HG03521 (cell line): ENCODE measurements around the gene CCND1.
"Not testable (repeated sequence)": the region's sequence is repeated elsewhere in the genome, so short reads cannot be mapped to it uniquely, and the experiment has no call there.

ENCODE experiments used
- ATAC-seq: cut with Tn5 transposase; IDR thresholded peaks from one replicate; pipeline ENCODE4 v1.9.1; 2021; ENCODE audit warnings: mild to moderate bottlenecking, moderate library complexity; ENCODE audit not compliant: unreplicated experiment

CCND1 gene

DNA sequence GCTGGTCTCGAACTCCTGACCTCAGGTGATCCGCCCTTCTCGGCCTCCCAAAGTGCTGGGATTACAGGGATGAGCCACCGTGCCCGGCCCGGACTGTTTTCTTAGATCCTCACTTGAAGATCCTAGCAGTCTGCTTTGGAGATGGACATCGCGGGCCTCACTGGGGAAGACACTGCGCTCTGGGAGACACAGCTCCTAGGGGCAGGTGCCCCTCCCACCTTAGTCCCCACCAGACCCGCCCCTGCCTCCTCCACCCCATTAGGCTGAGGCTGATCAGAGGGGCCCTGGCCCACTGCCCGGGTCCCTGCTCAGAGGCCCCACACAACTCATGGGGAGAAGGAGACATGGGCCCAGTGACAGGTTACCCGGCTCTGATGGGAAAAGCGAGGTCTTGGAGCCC lies 45.5 kb downstream of the CCND1 start:
- ATAC-seq, result no peak

DNA sequence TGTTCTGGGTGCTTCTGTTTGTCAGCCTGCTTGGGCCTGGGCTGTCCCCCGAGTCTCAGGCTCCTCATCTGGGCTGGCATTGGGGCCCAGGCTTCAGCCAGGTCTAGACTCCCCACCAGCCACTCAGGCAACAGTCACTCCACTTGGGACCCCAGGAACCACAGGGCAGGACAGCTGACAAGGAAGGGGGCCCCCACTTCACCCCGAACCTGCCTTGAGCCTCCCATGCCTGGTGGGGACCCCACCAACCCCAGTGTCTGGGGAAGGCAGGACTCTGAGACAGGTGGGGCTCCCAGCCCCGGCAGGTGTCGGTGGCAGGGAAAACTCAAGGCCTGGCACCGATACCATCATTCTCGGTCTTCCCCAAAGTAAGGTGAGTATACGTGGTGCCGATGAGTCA lies 45.9 kb downstream of the CCND1 start:
- no peak for ATAC-seq

DNA sequence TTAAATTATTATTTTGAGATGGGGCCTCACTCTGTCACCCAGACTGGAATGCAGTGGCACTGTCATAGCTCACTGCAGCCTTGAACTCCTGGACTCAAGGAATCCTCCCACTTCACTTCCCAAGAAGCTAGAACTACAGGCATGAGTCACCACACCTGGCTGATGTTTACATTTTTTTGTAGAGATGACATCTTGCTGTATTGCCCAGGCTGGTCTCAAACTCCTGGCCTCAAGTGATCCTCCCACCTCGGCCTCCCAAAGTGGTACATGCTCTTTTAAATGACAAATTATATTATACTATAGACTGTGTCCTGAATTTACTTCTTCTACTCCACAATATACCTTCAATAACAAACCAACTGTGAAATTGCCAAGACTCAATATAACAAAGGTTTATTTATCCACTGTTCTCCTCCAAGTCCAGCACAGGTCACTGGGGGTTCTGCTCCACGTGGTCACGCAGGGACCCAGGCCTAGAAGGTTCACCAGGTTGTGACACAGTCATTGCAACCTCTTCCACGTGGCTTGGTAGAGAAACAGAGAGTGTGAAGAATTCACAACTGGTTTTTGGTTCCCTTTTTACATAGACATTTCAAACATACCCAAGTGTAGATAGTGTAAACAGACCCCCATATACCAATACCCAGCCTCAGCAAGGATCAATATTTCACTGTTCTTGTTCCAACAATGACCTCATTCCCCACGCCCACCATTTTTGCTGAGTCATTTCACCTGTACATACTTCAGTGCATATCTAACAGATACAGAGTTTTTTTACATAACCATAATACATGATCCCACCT lies 47.2 kb downstream of the CCND1 start:
- ATAC-seq, result not testable (repeated sequence)

DNA sequence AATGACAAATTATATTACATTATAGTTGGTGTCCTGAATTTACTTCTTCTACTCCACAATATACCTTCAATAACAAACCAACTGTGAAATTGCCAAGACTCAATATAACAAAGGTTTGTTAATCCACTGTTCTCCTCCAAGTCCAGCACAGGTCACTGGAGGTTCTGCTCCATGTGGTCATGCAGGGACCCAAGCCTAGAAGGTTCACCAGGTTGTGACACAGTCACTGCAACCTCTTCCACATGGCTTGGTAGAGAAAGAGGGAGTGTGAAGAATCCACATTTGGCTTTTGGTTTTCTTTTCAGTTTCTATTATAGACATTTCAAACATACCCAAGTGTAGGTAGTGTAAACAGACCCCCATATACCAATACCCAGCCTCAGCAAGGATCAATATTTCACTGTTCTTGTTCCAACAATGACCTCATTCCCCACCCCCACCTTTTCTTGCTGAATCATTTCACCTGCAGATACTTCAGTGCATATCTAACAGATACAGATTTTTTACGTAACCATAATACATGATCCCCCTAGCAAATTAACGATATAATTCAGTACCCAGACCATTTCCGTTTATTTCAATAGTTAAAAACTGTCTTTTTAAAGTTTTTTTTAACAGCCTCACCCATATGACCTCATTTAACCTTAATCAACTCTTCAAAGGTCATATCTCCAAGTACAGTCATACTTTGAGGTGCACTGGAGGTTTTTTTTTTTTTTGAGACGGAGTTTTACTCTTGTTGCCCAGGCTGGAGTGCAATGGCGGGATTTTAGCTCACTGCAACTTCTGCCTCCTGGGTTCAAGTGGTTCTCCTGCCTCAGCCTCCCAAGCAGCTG lies 48.7 kb downstream of the CCND1 start:
- no peak for ATAC-seq

DNA sequence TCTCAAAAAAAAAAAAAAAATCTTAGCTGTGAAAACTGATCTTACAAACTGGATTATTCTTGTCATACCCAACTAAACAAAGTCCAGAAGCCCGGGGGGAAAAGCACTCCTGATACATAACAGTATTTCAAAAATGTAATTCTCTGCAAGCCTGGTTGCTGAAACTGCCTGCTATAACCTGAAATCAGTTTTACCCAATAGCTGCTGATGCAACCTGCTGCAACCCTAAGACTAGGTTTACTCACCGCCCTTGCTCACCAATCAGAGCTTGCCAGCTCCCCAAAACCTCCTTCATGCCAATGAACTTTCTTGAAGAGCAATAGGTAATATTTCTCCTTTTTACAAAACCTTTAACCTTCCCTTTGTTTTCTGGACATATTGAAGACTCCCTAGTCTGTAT lies 50.5 kb downstream of the CCND1 start:
- ATAC-seq, result no peak

DNA sequence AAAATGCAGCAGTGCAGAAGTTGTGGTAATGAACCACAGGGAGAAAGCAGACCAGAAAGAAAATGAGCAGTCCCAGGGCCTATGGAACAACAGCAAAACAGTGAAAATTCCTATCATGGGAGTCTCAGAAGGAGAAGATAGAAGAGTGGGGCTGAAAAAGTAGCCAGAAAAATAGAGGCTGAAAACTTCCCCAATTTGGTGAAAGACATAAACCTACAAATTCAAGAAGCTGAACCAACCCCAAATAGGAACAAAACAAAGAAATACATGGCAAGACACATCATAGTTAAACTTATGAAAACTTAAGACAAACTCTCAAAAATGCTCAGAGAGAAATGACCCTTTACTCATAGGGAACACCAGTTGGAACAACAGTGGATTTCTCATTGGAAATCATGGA lies 51.5 kb downstream of the CCND1 start:
- ATAC-seq, result no peak

DNA sequence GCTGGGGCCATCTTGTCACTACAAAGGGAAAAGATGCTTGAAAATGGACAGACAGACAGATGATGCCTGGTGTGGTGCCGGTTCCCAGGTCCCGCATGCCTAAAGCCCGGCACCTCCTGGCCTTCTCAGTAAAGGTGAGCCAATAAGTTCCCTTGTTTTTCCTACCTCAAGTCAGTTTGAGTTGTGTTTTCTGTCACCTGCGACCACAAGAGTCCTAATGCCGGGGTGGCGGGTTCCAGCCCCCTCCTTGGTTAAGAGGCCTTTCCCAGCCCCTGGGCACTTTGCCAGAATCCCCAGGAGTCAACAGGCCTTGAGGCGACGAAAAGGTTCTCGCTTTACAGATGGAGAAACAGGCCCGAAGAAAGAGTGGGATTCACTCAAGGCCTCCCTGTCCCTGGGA lies 53.8 kb downstream of the CCND1 start:
- ATAC-seq, result no peak

DNA sequence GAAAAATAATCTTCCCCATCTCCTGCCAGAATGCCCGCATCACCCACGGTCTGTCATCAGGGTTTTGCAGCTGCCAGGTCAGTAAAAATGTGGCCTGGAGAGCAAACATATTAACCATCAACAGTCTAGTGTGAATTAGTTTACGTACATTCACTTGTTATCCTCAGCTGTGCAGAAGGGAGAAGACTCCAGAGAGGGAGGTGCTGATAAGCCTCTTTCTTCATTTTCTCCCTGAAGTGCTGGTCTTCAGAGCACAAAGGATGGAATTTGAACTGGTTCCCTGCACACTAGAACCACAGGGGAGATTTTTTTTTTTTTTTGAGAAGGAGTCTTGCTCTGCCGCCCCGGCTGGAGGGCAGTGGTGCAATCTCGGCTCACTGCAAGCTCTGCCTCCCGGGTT lies 54.6 kb downstream of the CCND1 start:
- ATAC-seq, result no peak

DNA sequence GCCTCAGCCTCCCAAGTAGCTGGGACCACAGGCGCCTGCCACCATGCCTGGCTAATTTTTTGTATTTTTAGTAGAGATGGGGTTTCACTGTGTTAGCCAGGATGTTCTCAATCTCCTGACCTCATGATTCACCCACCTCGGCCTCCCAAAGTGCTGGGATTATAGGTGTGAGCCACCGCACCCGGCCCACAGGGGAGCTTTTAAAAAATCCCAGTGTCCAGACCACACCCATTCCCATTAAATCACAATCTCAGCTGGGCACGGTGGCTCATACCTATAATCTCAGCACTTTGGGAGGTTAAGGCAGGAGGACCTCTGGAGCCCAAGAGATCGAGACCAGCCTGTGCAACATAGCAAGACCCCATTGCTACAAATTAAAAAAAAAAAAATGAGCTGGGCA lies 55.0 kb downstream of the CCND1 start:
- ATAC-seq, result not testable (repeated sequence)

DNA sequence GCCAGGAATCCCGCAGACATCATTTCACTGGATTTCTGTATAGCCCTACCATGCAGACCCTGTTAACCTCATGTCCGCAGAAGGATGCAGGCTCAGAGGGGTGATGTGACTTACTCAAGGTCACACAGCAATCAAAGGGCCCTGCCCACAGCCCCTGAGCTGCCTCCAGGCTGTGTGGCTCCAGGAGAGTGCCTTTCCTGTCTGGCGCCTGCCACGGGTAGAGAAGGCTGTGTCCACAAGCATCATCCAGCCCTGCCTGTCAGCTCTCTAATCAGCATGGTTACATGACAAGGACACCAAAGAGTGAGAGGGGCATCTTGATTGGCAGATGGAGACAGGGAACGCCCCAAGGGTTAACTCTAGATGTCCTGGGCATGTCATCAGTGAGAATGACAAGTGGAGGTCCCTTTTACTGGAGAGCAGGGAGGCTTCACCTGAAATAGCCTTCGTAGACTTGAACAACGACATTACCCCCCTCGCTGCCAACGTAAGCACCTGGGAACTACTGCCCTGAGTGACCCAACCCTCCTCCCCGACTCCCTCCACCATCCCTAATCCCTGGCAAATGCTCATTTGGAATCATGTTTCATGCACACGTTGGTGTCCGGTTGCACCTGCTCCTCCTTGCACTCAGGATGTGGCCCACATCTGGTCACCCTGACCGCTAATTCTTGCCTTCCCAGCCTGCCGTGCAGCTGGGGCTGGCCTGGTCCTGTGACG lies 56.0 kb downstream of the CCND1 start:
- ATAC-seq, result no peak

DNA sequence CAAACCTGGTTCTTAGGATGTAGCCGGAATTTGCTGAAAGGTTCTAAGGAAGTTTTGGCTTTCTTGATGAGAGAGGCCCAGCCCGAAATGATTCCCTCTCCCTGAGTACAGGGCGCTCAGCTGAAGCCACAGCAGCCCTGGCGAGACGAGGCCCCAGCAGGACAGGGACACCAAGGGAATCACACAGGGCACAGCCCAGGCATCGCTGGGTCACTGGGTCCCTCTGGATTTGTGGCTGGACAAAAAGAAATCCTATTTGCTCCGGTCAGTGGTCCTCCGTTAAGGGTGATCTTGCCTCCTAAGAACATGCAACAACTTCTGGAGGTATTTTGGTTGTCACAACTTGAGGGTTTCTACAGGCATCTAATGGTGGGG lies 56.5 kb downstream of the CCND1 start:
- ATAC-seq, result no peak

DNA sequence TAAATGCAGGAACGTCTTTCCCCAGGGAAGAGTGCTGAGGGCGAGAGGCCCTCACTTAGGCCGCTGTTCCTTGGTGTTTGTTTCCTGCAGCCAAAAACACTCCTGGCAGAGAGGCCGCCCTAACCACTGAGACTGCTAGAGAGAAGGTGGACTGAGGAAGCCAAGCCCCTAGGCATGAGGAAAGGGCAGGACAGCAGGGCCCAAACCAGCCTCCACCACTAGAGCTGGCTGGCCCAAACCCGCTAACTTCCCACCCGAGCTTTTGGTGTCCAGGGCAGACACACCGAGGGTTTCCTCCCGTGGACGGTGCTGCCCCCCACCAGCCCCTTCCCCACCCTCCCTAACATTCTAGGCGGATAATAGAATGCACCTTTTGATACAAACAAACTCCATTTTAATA lies 56.9 kb downstream of the CCND1 start:
- no peak for ATAC-seq

DNA sequence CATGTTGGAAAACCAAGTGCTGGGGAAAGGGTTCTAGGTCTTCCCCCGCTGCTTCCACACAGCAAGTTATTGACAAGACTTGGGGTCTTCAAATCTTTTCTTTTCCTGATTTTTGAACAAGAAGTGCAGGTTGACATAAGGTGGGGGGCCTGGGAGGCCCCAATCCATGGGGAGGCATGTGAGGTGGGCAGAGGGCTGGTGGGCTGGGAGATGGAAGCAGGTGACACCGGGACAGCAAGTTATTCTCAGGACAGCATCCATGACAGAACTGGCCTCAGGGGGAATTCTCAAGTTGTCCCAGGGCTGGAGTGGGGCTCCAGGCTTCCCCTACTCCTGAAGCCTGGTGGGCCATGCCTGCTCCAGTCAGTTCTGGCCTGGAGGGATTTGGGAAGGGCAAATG lies 57.4 kb downstream of the CCND1 start:
- no peak for ATAC-seq

DNA sequence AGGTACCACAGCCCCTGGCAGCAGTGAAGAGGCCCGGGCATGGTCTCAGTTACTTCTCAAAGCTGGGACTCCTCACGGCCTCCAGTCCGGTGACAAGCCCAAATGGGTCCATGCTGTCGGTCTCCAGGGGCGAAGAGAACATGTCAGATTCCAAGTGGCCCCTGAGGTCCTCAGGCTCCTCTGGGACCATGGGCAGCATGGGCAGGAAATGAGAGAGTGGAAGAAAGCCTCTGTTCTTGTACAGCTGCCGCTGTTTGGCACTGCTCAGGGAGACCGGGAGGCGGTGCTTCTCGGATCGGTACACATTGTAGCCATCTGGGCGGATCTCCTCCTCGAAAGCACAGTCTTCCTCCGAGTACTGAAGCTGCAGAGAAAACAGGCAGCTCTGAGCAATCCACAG lies 58.3 kb downstream of the CCND1 start:
- no peak for ATAC-seq

DNA sequence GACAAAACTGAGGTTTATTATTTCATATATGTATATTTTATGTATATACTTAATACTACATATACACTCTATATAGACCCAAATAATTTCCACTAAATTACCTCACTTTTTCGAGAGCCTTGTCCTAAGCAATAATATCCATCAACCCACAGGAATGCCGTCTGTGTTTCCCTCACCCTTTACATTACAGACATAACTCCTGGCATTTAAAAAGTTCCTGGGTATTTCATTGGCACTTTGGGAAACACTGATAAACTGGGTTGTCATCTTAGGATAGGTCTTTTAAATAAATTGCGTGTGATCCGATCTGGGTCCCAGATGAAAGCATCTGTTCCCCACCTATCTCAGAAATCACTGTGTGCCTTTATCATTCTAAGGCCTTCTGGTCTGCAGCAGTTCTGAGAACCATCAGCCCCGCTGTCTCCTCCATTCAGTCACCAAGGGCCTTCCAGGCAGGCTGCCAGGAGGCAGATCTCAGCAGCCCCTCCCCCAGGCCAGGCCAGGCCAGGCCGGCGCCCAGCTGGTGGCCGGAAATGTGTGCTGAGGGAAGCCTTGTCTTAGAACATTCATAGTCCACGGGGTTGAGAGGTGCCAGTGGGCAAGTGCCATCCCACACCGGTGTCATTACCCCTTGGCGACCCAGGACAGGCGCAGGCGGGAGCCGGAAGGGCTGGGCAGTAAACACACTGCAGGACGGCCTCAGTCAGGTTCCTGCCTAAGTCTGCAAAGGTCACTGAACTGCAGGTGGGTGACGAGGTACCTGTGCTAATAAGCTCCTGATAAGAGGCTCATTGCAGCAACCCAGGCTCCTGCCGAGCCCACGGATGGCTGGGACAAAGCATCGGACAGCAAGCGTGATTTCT lies 59.6 kb downstream of the CCND1 start:
- ATAC-seq, result no peak

DNA sequence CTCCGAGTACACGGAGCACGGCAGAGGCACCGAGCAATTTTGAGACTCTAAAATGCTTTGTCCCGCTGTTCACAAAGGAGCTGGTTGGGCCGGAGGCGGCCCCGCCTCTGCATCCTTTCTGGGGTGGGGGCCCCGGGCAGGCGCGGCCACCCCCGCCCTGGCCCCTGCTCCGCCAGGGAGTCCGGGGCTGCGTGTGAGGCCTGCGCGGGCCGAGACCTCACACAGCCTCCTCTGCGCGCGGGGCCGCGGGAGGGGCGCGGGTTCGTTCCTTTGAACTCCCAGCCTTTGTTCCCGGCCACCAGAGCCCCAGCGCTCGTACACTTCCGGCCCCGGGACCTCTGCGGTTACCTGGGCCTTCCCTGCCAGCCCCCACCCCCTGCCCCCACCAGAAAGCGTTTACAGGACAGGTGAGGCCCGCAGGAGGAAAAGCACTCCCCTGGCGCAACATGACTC lies 61.3 kb downstream of the CCND1 start:
- no peak for ATAC-seq

DNA sequence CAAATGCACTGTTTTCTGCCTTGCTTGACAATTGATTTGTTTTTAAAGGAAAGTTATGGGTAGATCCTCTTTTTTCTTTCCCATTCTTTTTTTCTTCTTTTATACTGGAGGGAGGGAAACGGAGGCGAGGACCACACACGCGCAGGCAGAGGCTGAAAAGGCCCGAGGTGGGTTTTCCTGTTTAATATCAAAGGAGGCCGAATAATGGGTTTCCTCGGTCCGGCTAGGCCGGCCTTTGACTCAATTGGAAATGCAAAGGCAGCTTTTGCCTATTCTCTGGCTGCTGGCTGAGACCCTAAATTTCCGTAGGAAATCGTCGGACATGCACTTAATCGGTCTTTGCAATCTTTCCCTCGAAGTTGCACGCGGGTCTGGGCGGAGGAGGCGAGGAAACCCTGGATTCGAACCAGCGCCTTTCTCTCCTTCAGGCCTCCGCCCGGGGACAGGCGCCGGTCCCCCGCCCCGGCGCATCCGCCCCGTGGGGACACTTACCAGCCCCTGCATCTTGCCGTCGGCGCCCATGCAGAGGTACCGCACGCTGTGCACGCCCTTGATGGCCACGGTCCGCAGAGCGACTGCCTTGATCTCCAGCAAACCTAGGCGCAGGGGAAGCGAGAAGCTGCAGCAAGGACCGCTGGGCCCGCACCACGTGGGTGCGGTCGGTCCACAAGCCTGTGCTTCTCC lies 62.0 kb downstream of the CCND1 start:
- ATAC-seq, result no peak

DNA sequence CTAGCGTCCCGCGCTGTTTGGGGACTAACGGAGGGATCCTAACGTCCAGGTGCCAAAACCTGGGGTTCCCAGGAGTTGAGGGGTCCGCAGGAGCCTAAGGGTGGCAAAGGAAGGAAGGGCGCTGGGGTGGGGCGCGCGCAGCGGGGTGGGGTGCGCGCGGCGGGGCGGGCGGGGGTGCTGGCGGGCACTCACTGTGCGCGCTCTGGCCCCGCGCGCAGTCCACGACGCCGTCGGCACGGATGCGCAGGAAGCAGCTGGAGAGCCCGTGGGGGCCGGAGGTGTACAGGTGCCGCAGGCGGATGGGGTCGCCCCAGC lies 62.5 kb downstream of the CCND1 start:
- no peak for ATAC-seq
